NCI-H187 (cell line): ENCODE measurements around the gene FAM83G.
"Not testable (repeated sequence)": the region's sequence is repeated elsewhere in the genome, so short reads cannot be mapped to it uniquely, and the experiment has no call there.

Experiments
- DNase-seq, 2 experiments: peaks; one replicate each; lab custom pipeline; 2025; lab: John Stamatoyannopoulos, UW

Gene FAM83G

GRCh38 chr17:19022747-19023146 is 18.2 kb upstream of the FAM83G start:
- DNase-seq = no peak

- no peak for DNase-seq
These were observed 17.6 kb upstream of the FAM83G start for GRCh38 chr17:19022128-19022527.

GRCh38 chr17:19021622-19022083 is 17.1 kb upstream of the FAM83G start:
- no peak for DNase-seq

DNA sequence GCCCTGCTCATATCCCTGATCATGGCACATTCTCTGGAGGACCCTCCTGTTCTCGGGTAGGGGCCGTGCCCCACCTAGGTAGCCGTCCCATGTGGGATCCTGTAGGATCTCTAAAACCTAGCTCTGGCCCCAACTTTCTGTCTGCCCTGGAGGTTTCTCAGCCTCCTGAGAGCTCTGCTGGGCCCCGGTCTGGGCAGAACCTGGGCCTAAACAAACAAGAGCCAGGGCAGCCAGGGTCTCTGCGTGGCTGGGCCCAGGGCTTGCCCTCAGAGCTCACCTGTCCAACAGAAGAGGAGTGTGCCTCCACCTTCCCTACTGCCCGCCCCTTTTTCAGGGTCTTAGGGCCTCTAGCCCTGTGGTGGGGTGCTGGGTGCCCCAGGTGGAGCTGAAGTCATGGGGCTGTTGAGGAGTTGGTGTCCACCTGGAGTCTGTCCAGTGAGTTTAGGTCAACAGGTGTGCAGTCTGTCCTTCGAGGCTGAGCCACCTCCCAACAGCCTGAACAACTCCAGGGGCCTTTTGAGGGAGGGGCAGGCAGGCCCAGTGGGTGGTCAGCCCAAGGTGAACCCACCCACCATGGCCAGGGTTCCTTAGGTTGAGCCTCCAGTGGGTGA is 16.6 kb upstream of the FAM83G start:
- DNase-seq = not testable (repeated sequence)

DNA sequence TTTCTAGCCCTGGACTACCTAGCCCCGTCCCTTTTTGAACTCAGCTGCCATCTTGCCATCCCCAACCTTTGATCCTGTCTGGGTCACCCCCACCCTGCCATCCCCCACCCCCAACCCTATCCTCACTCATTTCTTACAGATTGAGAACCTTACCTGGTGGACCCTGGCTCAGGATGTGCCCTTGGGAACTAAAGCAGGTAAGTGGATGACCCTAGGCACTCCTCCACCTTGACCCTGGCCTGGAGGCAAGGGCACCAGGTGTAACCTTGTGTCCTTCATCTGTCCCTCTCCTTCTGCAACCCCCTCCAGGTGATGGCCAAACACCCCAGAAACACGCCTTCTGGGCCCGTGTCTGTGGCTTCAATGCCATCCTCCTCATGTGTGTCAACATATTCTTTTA is 15.5 kb upstream of the FAM83G start:
- DNase-seq = no peak

DNA sequence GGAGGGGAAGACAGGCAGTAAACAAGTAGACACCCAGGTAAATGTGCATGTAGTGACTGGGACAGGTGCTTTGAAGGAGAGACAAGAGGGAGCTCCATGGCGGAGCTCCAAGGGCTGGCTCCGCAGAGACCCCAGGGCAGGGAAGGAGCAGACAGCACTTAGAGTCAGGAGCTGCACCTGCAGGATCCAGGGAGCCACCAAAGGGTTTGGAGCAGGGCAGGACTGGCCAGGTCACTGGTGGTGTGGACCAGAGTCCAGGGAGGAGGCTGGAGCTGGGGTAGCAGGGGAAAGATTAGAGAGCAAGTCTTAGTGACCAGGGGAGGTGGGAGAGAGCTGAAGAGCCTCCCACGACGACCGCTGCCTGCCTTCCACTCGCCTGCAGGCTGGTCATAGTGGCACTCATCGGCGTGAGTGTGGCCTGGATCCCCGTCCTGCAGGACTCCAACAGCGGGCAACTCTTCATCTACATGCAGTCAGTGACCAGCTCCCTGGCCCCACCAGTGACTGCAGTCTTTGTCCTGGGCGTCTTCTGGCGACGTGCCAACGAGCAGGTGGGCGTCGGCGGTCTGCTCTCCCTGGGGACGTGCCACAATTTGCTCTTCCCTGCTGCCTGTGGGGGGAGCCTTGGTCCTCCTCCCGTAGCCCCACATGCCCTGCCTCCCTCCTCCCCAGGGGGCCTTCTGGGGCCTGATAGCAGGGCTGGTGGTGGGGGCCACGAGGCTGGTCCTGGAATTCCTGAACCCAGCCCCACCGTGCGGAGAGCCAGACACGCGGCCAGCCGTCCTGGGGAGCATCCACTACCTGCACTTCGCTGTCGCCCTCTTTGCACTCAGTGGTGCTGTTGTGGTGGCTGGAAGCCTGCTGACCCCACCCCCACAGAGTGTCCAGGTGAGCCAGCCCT is 14.7 kb upstream of the FAM83G start:
- DNase-seq = no peak

GRCh38 chr17:19018600-19018950 is 14.0 kb upstream of the FAM83G start:
- DNase-seq = no peak

DNA sequence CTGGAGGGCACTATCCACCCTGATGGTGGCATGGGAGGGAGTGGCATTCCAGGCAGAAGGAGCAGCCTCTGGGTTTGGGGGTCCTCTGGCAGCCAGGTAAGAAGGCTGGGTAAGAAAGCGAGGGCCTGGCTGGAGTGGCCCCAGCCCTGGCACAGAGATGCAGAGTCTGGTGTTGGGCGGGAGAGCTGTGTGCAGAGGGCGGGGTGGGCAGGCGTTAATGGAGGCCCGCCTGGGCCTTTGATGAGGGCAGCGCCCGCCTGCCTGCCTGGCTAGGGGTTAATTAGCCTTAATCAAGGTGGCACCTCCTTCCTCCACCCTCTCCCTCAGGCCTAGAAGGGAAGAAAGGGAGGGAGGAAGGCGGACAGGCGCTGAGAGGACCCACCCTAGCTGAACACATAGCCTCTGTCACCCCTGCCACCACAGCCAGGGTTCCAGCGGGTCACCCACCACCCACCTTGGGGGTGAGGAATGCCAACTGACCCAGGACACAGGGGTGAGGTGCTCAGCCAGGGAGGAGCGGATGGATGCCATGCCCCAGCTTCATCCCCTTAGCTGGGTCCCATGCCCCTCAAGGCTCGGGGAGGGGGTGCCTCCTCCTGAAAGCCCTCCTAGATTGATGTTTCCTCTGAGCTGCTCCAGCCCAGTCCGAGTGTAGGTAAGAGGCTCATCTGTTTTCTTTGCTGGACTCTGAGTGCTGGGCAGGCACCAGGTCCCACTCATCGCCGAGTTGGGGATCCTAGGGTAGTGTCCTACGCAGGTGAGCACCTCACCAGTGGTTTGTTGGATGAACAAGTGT is 13.4 kb upstream of the FAM83G start:
- DNase-seq = no peak

- no peak for DNase-seq
These were observed 12.8 kb upstream of the FAM83G start for GRCh38 chr17:19017401-19017800.

DNA sequence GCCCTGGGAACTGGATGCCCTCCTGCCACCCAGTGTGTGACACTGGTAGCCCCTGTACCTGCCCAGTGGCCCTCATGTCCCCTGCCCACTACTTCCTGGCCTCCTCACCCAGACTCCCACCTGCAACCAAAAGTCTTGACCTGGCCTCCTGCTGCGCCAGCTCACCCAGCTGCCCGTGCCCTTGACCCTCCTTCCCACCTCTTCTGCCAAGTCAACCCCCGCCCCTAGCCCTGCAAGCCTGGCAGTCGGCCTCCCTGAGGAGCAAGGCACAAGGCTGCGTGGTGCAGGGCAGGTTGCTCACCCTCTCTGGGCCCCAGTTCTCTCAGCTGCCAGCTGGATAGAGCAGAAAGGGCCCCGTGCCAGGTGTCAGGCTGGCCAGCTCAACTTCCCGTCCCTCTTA is 12.3 kb upstream of the FAM83G start:
- DNase-seq = no peak

DNA sequence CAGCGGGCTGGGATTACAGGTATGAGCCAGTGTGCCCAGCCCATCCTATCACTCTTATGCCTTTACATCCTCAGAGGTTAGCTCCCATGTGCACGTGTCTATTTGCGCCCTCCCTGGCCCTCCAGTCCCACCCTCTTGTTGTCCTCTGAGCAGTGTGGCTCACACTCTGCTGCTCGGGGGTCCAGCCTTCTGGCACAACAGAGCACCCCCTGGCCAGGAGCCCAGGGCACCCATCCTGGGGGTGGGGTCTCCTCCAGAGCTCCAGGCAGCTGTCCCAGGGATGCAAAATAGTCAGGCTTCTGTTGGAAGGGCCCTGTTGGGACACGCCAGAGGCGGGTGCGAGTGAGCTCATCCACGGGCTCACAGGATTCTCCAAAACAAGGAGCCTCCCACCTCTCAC is 11.7 kb upstream of the FAM83G start:
- no peak for DNase-seq

GRCh38 chr17:19015428-19015827 is 10.9 kb upstream of the FAM83G start:
- no peak for DNase-seq

- no peak for DNase-seq
These were observed 10.2 kb upstream of the FAM83G start for GRCh38 chr17:19014628-19015215.

DNA sequence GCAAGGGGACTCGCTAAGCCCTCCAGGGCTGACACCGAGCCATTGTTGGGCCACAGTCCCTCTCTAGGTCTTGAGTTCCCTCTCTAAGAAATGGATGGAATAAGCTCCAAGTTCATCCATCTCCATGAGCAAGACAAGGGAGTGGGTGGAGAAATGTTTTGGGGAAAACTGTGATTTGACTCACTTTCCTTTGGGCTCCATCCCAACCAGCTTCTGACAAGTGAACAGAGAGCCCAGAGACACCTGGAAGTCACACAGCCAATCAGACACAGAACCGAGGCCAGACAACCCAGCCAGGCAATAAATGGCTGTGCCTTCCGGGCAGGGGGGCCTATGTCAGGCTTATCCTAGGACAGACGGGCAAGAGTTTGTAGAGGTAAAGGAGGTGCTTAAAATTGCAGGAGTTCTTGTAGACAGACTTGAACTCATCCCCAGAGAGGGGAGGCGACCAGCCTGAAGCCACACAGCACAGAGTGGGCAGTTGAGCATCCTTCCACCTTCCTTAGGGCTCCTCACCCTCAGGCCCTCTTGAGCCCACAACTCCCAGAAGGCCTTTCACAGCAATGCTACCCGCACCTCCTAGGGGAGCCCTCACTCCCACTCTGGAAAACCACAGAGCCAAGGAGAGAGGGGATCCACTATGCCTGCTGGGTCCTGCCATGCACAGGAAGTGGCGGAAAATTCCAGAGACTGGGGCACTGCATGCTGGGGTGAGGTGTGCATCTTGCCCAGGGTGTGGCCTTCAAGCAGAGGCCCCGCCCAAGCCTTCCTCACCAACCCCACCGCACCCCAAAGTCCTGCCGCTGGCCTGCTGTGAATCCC is 9.5 kb upstream of the FAM83G start:
- no peak for DNase-seq

DNA sequence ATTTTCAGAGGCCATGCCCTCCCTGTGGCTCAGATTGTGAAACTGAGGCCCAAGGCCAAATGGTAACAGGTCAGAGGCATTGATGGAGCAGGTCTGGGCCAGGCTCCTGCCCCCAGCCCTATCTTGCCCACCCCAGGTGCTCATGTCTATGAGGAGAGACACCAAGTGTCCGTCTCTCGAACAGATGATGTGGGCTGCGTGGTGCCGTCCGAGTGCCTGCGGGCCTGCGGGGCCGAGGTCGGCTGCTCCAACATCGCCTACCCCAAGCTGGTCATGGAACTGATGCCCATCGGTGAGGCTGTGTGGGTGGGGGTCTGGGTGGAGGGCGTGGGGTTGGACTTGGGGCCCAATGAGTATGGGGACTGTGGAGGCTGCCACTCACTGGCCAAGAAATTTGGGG is 8.7 kb upstream of the FAM83G start:
- DNase-seq = no peak

DNA sequence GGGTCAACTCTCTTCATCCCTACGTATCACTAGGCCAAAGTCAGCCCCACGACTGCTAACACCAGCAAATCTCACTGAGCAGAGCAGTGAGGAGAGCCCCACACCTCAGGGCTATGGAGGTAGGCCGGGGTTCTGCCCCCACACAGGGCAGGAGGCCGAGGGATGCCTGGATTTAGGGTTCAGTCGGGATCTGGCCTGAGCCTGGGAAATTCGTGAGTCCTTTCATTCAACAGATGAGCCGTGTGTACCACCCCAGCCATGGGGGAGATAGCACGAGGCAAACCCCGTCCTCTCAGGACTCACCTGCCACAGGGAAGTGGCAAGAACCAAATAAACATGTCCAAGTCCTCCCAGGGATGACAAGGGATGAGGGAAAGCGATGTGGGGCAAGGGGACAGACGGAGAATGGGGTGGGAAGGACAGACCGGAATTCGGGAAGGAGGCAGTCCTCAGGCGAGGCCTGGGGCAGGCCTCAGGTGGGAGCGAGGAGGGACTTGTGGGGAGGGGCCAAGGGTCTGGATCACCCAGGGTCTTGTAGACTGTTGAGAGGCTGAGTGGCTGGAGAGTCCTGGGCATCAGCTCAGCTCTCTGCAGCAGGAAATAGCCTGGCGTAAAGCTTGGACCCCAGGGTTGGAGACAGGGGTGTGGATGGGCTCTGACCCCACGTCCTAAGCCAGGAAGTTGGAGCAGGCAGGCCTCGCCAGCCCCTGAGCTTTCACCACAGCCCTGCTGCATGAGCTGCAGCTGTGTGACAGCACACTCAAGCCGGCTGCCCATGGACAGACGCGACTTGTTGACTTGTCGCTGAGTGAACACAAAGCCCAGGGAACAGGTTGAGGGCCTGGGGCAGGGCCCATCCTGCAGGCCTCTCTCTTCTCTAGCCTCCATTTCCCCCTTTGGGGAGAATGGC is 7.9 kb upstream of the FAM83G start:
- DNase-seq = no peak

- no peak for DNase-seq
These were observed 7.0 kb upstream of the FAM83G start for GRCh38 chr17:19011581-19011980.

DNA sequence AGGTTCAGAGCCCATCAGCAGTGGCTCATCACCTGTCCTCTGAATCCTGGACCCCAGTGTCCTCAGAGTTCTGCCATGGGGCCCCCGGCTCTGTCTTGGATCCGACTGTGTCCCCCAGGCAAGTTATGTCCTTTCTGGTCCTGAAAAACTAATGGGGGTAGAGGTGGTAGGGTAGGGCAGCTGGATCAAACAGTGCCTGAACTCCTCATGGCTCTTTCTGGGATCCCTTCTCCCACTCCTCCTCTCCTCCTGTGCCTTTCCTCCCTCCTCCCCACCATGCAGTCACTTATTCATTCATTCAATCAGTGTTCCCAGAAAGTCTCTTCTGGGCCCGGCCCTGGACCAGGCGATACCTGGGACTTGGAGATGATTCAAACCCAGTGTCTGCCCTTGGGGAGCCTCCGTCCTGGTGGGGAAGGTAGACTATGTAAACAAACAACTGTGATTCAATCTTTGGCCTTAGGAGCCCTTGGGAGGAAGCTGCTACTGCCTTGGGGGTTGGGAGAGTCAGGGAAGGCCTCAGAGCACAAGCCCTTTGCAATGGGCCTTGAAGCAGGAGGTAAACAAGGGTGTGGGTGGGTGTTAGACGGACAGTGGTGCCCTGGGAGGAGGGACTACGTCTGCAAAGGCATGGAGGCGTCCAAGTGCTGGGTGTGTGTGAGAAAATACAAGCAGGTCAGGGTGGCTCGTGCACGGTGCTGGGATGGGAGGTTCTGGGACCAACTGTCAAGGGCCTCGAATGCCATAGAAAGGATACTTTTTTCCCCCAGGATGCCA is 6.4 kb upstream of the FAM83G start:
- no peak for DNase-seq

DNA sequence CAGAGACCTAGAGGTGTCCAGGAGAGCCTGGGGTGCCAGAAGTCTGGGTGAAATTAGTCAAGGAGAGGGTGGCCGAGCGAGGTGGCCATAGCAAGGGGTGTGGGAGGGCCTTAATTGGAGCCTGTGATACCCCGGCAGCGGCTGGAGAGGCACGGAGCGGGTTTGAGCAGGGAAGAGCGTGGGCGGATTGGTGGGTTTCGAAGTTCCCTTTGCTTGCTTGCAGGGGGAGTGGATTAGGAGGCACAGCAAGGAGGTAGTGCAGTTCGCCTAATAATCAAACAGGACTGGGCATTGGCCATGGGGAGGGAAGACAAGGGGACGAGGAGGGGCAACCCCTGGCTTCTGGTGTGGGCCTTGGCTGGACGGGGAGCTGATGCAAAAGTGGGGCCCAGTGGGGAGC is 5.4 kb upstream of the FAM83G start:
- DNase-seq = no peak

DNA sequence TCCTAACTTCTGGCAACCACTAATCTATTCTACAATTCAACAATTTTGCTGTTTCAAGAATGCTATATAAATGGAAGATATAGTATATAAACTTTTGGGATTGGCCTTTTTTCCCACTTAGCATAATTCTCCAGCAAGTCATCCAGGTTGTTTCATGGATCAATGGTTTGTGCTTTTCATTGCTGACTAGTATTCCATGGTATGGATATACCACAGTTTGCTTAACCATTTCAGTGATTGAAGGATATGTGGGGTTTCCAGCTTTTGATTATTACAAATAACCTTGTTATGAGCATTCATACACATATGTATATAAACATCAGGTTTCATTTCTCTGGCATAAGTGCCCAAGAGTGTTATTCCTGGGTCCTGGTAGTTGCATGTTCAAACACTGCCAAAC is 2.1 kb upstream of the FAM83G start:
- DNase-seq = no peak
